Activated CD8-positive, alpha-beta memory T cell treated with anti-CD3 and anti-CD28 coated beads, Interleukin-2, amount 50 U/mL, for 4 hours (primary cell): ENCODE results near the gene SCYL1.
A peak's percentile ranks its signal among the peaks of the same experiment; 100 is the strongest.

ENCODE experiments used
- DNase-seq: peaks from one replicate; pipeline ENCODE4 v3.0.0-alpha.2; 2020

Gene SCYL1

GRCh38 chr11:65572356-65573051 lies 47.6 kb downstream of the SCYL1 start, which contains the start of gene FAM89B:
Gene FAM89B, plus strand, starts transcription at chr11:65572538. Its CDS starts 132 bp downstream, at chr11:65572670.
- DNase-seq, result peak; percentile 89

- DNase-seq, result no peak
Measured at GRCh38 chr11:65573391-65574079, 48.7 kb downstream of the SCYL1 start.

GRCh38 chr11:65574109-65574810 lies 49.4 kb downstream of the SCYL1 start:
- peak; percentile 83 for DNase-seq

- no peak for DNase-seq
Measured at GRCh38 chr11:65574811-65575567, 50.1 kb downstream of the SCYL1 start.

- DNase-seq, result peak; percentile 72
Measured at GRCh38 chr11:65575568-65576231, 50.8 kb downstream of the SCYL1 start, which contains the start of gene EHBP1L1. Gene EHBP1L1, plus strand, starts transcription at chr11:65576053. Its CDS starts 250 bp downstream, at chr11:65576303.

- DNase-seq, result peak; percentile 29
Measured at GRCh38 chr11:65576232-65576866, 51.5 kb downstream of the SCYL1 start.

- DNase-seq, result peak; percentile 40
Measured at GRCh38 chr11:65576867-65577755, 52.2 kb downstream of the SCYL1 start.

- DNase-seq, result no peak
Measured at GRCh38 chr11:65577756-65578109, 52.9 kb downstream of the SCYL1 start.

- DNase-seq, result no peak
Measured at GRCh38 chr11:65578134-65578533, 53.3 kb downstream of the SCYL1 start.

- no peak for DNase-seq
Measured at GRCh38 chr11:65578667-65579066, 53.8 kb downstream of the SCYL1 start.

- no peak for DNase-seq
Measured at GRCh38 chr11:65579291-65579690, 54.4 kb downstream of the SCYL1 start.

- no peak for DNase-seq
Measured at GRCh38 chr11:65580031-65580692, 55.3 kb downstream of the SCYL1 start.

GRCh38 chr11:65580756-65581155 lies 55.9 kb downstream of the SCYL1 start:
- DNase-seq, result no peak

GRCh38 chr11:65581928-65582327 lies 57.0 kb downstream of the SCYL1 start:
- no peak for DNase-seq

GRCh38 chr11:65583589-65583988 lies 58.7 kb downstream of the SCYL1 start:
- DNase-seq, result no peak

- no peak for DNase-seq
Measured at GRCh38 chr11:65584106-65584505, 59.2 kb downstream of the SCYL1 start.

- DNase-seq, result no peak
Measured at GRCh38 chr11:65584723-65585171, 59.9 kb downstream of the SCYL1 start.

- no peak for DNase-seq
Measured at GRCh38 chr11:65585396-65586246, 60.7 kb downstream of the SCYL1 start.

GRCh38 chr11:65586247-65586630 lies 61.4 kb downstream of the SCYL1 start:
- no peak for DNase-seq
